ENCODE data around the gene CDC42EP3. TPM values are rescaled to one million over a fixed set of nuclear protein-coding genes. Genes with fewer than 3 reads are reported as not detected.

CDC42EP3 gene
- total and polyA plus RNA-seq, 2 experiments from 2014 or later, result 19.3 to 33.0 TPM

DNA sequence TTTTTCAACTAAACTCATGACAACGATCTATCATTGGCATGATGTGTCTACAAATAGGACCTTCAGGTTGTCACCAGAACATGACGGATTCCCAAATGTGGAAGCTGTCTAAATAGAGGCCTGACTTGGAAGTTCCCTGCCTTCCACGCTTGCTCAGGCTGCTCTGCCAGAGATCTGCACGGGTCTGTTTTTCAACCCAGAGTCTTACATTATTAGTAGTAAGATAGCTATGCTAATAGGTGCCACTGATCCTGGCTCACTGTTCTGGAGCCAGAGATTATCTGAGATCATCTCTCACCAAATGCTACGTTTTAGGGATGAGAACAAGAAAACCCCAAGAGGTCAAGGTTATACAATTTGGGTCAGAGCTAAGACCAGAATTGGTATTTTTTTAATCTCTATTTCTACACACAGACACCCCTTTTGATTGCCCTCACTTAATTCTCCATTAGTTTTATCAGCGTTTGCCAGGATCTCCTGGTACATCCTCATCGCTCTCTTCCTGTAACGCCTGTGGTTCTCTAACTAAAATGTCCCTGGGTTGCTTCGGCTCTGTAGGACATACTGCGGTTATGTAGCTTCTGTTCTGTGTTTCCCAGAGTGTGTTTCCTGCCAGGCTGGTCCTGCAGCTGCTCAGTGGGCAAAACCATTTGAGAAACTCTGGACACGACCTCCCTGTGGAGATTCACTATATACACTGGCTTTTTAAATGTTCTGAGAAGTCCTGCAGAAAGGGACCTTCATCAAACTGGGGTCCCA is 5.7 kb downstream of the CDC42EP3 start:
- TF ChIP-seq, protein P1, sequence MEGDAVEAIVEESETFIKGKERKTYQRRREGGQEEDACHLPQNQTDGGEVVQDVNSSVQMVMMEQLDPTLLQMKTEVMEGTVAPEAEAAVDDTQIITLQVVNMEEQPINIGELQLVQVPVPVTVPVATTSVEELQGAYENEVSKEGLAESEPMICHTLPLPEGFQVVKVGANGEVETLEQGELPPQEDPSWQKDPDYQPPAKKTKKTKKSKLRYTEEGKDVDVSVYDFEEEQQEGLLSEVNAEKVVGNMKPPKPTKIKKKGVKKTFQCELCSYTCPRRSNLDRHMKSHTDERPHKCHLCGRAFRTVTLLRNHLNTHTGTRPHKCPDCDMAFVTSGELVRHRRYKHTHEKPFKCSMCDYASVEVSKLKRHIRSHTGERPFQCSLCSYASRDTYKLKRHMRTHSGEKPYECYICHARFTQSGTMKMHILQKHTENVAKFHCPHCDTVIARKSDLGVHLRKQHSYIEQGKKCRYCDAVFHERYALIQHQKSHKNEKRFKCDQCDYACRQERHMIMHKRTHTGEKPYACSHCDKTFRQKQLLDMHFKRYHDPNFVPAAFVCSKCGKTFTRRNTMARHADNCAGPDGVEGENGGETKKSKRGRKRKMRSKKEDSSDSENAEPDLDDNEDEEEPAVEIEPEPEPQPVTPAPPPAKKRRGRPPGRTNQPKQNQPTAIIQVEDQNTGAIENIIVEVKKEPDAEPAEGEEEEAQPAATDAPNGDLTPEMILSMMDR (IDR thresholded peaks at IDR 0.05; ENCODE audit: poor library complexity), result no peak
- TF ChIP-seq EZH2 (IDR thresholded peaks at IDR 0.05; ENCODE audit: borderline replicate concordance) (no peak), EZH2phosphoT487 (IDR thresholded peaks at IDR 0.05; ENCODE audit: low read depth, severe bottlenecking, unreplicated experiment) (no peak)
- WGBS (ENCODE audit: low lambda C conversion rate, missing lambda C conversion rate), result 70% methylated on average over 11 of the region's 11 CpGs
- peaks cover 94% of the 10 kb centered on the region for H3K79me2 ChIP-seq
- no peaks in the 10 kb centered on the region for H3K9me3 ChIP-seq (ENCODE audit: low read depth)
- no peaks in the 10 kb centered on the region for H3K27me3 ChIP-seq
- no peaks in the 10 kb centered on the region for H3K9me2 ChIP-seq (replicated peaks; ENCODE audit: insufficient read depth)
- H3K27ac ChIP-seq, result no peak overlapping the region
- DNase-seq (ENCODE audit: low spot score), result no peak
- no peak overlapping the region for H3K4me3 ChIP-seq
- H3K36me3 ChIP-seq (replicated peaks; ENCODE audit: insufficient read depth, low read depth), result no peaks in the 10 kb centered on the region
- no peak overlapping the region for H2AFZ ChIP-seq
- no peak overlapping the region for H3K4me2 ChIP-seq
- peaks cover 27% of the 10 kb centered on the region for H4K20me1 ChIP-seq (ENCODE audit: insufficient read depth, poor library complexity, severe bottlenecking)
- peaks cover 16% of the 10 kb centered on the region for H3K4me1 ChIP-seq (ENCODE audit: insufficient read depth)

DNA sequence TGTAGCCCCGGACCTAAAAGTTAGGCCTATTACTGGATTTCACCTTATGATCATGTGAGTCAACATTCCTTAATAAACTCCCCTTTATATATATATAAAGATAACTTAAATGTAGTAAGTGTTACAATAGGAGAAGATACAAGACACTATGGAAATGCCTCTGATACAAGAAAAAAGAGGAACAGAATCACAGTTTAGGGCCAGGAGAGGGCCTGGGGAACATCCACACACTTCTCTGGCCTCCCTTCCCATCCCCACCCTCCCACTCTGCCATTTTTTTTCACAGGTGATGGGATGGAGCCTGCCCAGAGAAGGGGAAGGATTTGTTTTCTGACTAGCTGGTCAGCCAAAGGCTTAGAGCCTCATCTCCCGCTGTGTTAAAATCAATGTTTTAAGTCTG is 6.4 kb downstream of the CDC42EP3 start:
- Histone ChIP-seq H3K79me2 (peaks cover 94% of the 10 kb centered on the region), H3K4me3 (no peak overlapping the region), H3K9me2 (replicated peaks; ENCODE audit: insufficient read depth) (no peaks in the 10 kb centered on the region), H4K20me1 (ENCODE audit: insufficient read depth, poor library complexity, severe bottlenecking) (peaks cover 22% of the 10 kb centered on the region), H3K9me3 (ENCODE audit: low read depth) (no peaks in the 10 kb centered on the region), H3K27ac (no peak overlapping the region), H3K4me1 (ENCODE audit: insufficient read depth) (peaks cover 10% of the 10 kb centered on the region), H3K36me3 (replicated peaks; ENCODE audit: insufficient read depth, low read depth) (no peaks in the 10 kb centered on the region), H3K27me3 (no peaks in the 10 kb centered on the region), H3K4me2 (no peak overlapping the region), H2AFZ (no peak overlapping the region)
- no peak for DNase-seq (ENCODE audit: low spot score)
- 97% methylated on average over 2 of the region's 2 CpGs for WGBS (ENCODE audit: low lambda C conversion rate, missing lambda C conversion rate)
- TF ChIP-seq, protein P1 (IDR thresholded peaks at IDR 0.05; ENCODE audit: poor library complexity), result no peak
- no peak for TF ChIP-seq EZH2phosphoT487 (IDR thresholded peaks at IDR 0.05; ENCODE audit: low read depth, severe bottlenecking, unreplicated experiment)
- TF ChIP-seq EZH2 (IDR thresholded peaks at IDR 0.05; ENCODE audit: borderline replicate concordance), result no peak

GRCh38 chr2:37664231-37664643 is 7.2 kb downstream of the CDC42EP3 start:
- Histone ChIP-seq H3K36me3 (replicated peaks; ENCODE audit: insufficient read depth, low read depth) (no peaks in the 10 kb centered on the region), H3K4me2 (no peak overlapping the region), H3K9me3 (ENCODE audit: low read depth) (no peaks in the 10 kb centered on the region), H3K4me1 (ENCODE audit: insufficient read depth) (peaks cover 7% of the 10 kb centered on the region), H2AFZ (no peak overlapping the region), H3K4me3 (no peak overlapping the region), H3K27me3 (no peaks in the 10 kb centered on the region), H3K27ac (no peak overlapping the region), H3K79me2 (peaks cover 93% of the 10 kb centered on the region), H3K9me2 (replicated peaks; ENCODE audit: insufficient read depth) (no peaks in the 10 kb centered on the region), H4K20me1 (ENCODE audit: insufficient read depth, poor library complexity, severe bottlenecking) (peaks cover 16% of the 10 kb centered on the region)
- WGBS (ENCODE audit: low lambda C conversion rate, missing lambda C conversion rate), result 50% methylated on average over 2 of the region's 2 CpGs
- DNase-seq (ENCODE audit: low spot score), result no peak
- TF ChIP-seq EZH2phosphoT487 (IDR thresholded peaks at IDR 0.05; ENCODE audit: low read depth, severe bottlenecking, unreplicated experiment) (no peak), EZH2 (IDR thresholded peaks at IDR 0.05; ENCODE audit: borderline replicate concordance) (no peak)
- TF ChIP-seq, protein P1 (IDR thresholded peaks at IDR 0.05; ENCODE audit: poor library complexity), result no peak

Measured in hepatocyte (in vitro differentiated cells).